Endothelial cell (in vitro differentiated cells): Measurements from ENCODE around the gene FOXL2NB. TPM values are rescaled to one million over a fixed set of nuclear protein-coding genes. Genes with fewer than 3 reads are reported as not detected.

Experiments
- DNase-seq: peaks from one replicate; pipeline ENCODE4 v3.0.0; 2021; ENCODE audit warnings: low spot score
- H3K27ac Mint-ChIP-seq: one replicate; pipeline ENCODE4 v1.8.0; 2021; ENCODE audit warnings: mixed read lengths, inconsistent platforms; ENCODE audit not compliant: unreplicated experiment
- H3K27me3 Mint-ChIP-seq: one replicate; pipeline ENCODE4 v1.8.0; 2021; ENCODE audit warnings: mild to moderate bottlenecking, moderate library complexity, mixed read lengths, inconsistent platforms; ENCODE audit not compliant: unreplicated experiment
- H3K36me3 Mint-ChIP-seq: one replicate; pipeline ENCODE4 v1.8.0; 2021; ENCODE audit warnings: mild to moderate bottlenecking, low read depth, mixed read lengths, inconsistent platforms; ENCODE audit not compliant: unreplicated experiment
- H3K4me1 Mint-ChIP-seq: one replicate; pipeline ENCODE4 v1.8.0; 2021; ENCODE audit warnings: mild to moderate bottlenecking, mixed read lengths, inconsistent platforms; ENCODE audit not compliant: unreplicated experiment
- H3K4me3 Mint-ChIP-seq: one replicate; pipeline ENCODE4 v1.8.0; 2021; ENCODE audit warnings: mild to moderate bottlenecking, mixed read lengths, inconsistent platforms; ENCODE audit not compliant: unreplicated experiment
- H3K9me3 Mint-ChIP-seq: one replicate; pipeline ENCODE4 v1.8.0; 2021; ENCODE audit warnings: mixed read lengths, inconsistent platforms; ENCODE audit not compliant: unreplicated experiment
- CTCF ChIP-seq: fragments of 200-600 bp; sonication (generic); IDR thresholded peaks from one replicate; pipeline ENCODE4 v1.5.0; 2021; ENCODE audit warnings: antibody characterized with exemption; ENCODE audit not compliant: unreplicated experiment
- total RNA-seq: library from RNA; stranded (reverse); fragmentation: NEBNext Ultra II Directional; extraction: Animal tissue kit (Norgen Biotek cat#: 25700); gene quantifications from one replicate; pipeline ENCODE4 v1.2.1, GENCODE V29; 2021; ENCODE audit not compliant: unreplicated experiment

The FOXL2NB gene
- total RNA-seq, 1 donor from 2014 or later = 13.2 TPM

- Mint-ChIP-seq H3K4me1 (no peaks in the 10 kb centered on the region), H3K9me3 (no peaks in the 10 kb centered on the region), H3K27me3 (peaks cover 1% of the 10 kb centered on the region), H3K4me3 (no peak overlapping the region), H3K36me3 (no peaks in the 10 kb centered on the region), H3K27ac (no peak overlapping the region)
- DNase-seq = no peak
- TF ChIP-seq CTCF = no peak
These were observed 40.2 kb downstream of the FOXL2NB start for GRCh38 chr3:138987181-138987580.

GRCh38 chr3:138995706-138996105 is 48.7 kb downstream of the FOXL2NB start:
- Mint-ChIP-seq H3K4me3 (no peak overlapping the region), H3K27me3 (no peaks in the 10 kb centered on the region), H3K36me3 (no peaks in the 10 kb centered on the region), H3K27ac (no peak overlapping the region), H3K4me1 (no peaks in the 10 kb centered on the region), H3K9me3 (no peaks in the 10 kb centered on the region)
- DNase-seq = no peak
- TF ChIP-seq CTCF = no peak

Other genes with a start within 250 kb of the FOXL2NB start
- gene PIK3CB, start 112.3 kb upstream of the FOXL2NB start, total RNA-seq = 14.2 TPM
- 6.8 TPM for gene FOXL2, start 80 bp upstream of the FOXL2NB start, total RNA-seq
- not detected for gene PRR23A, start 59.1 kb downstream of the FOXL2NB start, total RNA-seq
- not detected for gene PRR23B, start 73.7 kb downstream of the FOXL2NB start, total RNA-seq
- gene PRR23C, start 97.7 kb downstream of the FOXL2NB start, total RNA-seq = not detected